Liver (tissue), 9 donors: Measurements from ENCODE around the gene METTL25. TPM values are rescaled to one million over a fixed set of nuclear protein-coding genes. Genes with fewer than 3 reads are reported as not detected.

Experiments used
- DNase-seq: peaks from one replicate; pipeline ENCODE4 v3.0.0-alpha.2; 2017; ENCODE audit warnings: low spot score
- H3K27ac ChIP-seq, 2 donors: one replicate each; pipeline ENCODE4 v1.7.0; 2013; ENCODE audit warnings: inconsistent platforms in 2 of 2, low read length in 2 of 2, control low read depth in 1 of 2, low read depth in 1 of 2, mild to moderate bottlenecking in 1 of 2
- H3K27me3 ChIP-seq, 4 donors: one replicate each; pipeline versions ENCODE4 v1.6.1 to v1.7.0; 2013; ENCODE audit warnings: low read length in 3 of 4, inconsistent platforms in 1 of 4, mild to moderate bottlenecking in 1 of 4, moderate library complexity in 1 of 4; ENCODE audit not compliant: control insufficient read depth in 4 of 4, insufficient read depth in 4 of 4
- H3K36me3 ChIP-seq, 4 donors: one replicate each; pipeline versions ENCODE4 v1.6.1 to v1.7.0; 2013; ENCODE audit warnings: low read length in 3 of 4, mild to moderate bottlenecking in 3 of 4, low read depth in 1 of 4, moderate library complexity in 1 of 4; ENCODE audit not compliant: control insufficient read depth in 4 of 4, insufficient read depth in 3 of 4
- H3K4me1 ChIP-seq, 4 donors: one replicate each; pipeline versions ENCODE4 v1.6.1 to v1.7.0; 2013; ENCODE audit warnings: low read length in 3 of 4, mild to moderate bottlenecking in 3 of 4, moderate library complexity in 1 of 4; ENCODE audit not compliant: control insufficient read depth in 4 of 4, insufficient read depth in 4 of 4
- H3K4me3 ChIP-seq, 3 donors: one replicate each; pipeline versions ENCODE4 v1.6.1 to v1.7.0; 2013; ENCODE audit warnings: low read length in 3 of 3, control low read depth in 1 of 3, low read depth in 1 of 3, mild to moderate bottlenecking in 1 of 3
- H3K9ac ChIP-seq, 2 donors: one replicate each; pipeline ENCODE4 v1.7.0; 2013; ENCODE audit warnings: low read length in 2 of 2, mild to moderate bottlenecking in 2 of 2, moderate library complexity in 2 of 2, control low read depth in 1 of 2, low read depth in 1 of 2
- H3K9me3 ChIP-seq, 4 donors: one replicate each; pipeline versions ENCODE4 v1.6.1 to v1.7.0; 2013; ENCODE audit warnings: low read length in 3 of 4; ENCODE audit not compliant: control insufficient read depth in 4 of 4
- ATF3 ChIP-seq: IDR thresholded peaks from 2 replicates; pipeline ENCODE4 v1.6.1; 2016; ENCODE audit warnings: antibody characterized with exemption
- CTCF ChIP-seq: fragments of 150-350 bp; IDR thresholded peaks from 2 replicates; pipeline ENCODE4 v1.5.1; 2017; ENCODE audit warnings: improper control_type of control experiment, low read depth, low read length; ENCODE audit not compliant: missing input control
- EGR1 ChIP-seq, 2 donors: IDR thresholded peaks; 2 replicates each; pipeline ENCODE4 v1.6.1; 2016 to 2018; ENCODE audit warnings: antibody characterized with exemption in 2 of 2, low read depth in 2 of 2
- FOXA1 ChIP-seq: IDR thresholded peaks from 2 replicates; pipeline ENCODE4 v1.6.1; 2016; ENCODE audit warnings: antibody characterized with exemption
- FOXA2 ChIP-seq: IDR thresholded peaks from 2 replicates; pipeline ENCODE4 v1.6.1; 2016; ENCODE audit warnings: antibody characterized with exemption
- GABPA ChIP-seq, 2 donors: IDR thresholded peaks in 1 of 2; conservative IDR thresholded peaks in 1 of 2; 2 replicates each; pipeline ENCODE4 v1.6.1; 2016; ENCODE audit warnings: antibody characterized with exemption in 2 of 2, mild to moderate bottlenecking in 1 of 2, moderate library complexity in 1 of 2
- HNF4A ChIP-seq, 2 donors: conservative IDR thresholded peaks; 2 replicates each; pipeline ENCODE4 v1.6.1; 2016; ENCODE audit warnings: antibody characterized with exemption in 2 of 2, mild to moderate bottlenecking in 2 of 2
- HNF4G ChIP-seq: IDR thresholded peaks from 2 replicates; pipeline ENCODE4 v1.6.1; 2016; ENCODE audit warnings: antibody characterized with exemption
- JUND ChIP-seq, 2 donors: IDR thresholded peaks; 2 replicates each; pipeline ENCODE4 v1.6.1; 2016; ENCODE audit warnings: antibody characterized with exemption in 2 of 2
- MAX ChIP-seq: IDR thresholded peaks from 2 replicates; pipeline ENCODE4 v1.6.1; 2016; ENCODE audit warnings: antibody characterized with exemption
- NR2F2 ChIP-seq: IDR thresholded peaks from 2 replicates; pipeline ENCODE4 v1.6.1; 2016; ENCODE audit warnings: antibody characterized with exemption
- RAD21 ChIP-seq, 2 donors: IDR thresholded peaks; 2 replicates each; pipeline ENCODE4 v1.6.1; 2016; ENCODE audit warnings: antibody characterized with exemption in 2 of 2, mild to moderate bottlenecking in 2 of 2
- REST ChIP-seq: IDR thresholded peaks from 2 replicates; pipeline ENCODE4 v1.6.1; 2016; ENCODE audit warnings: antibody characterized with exemption, mild to moderate bottlenecking
- RXRA ChIP-seq, 2 donors: IDR thresholded peaks; 2 replicates each; pipeline ENCODE4 v1.6.1; 2017 to 2018; ENCODE audit warnings: antibody characterized with exemption in 2 of 2, mild to moderate bottlenecking in 1 of 2
- SP1 ChIP-seq: IDR thresholded peaks from 2 replicates; pipeline ENCODE4 v1.6.1; 2018; ENCODE audit warnings: antibody characterized with exemption, mild to moderate bottlenecking
- TAF1 ChIP-seq: conservative IDR thresholded peaks from 2 replicates; pipeline ENCODE4 v1.6.1; 2016; ENCODE audit warnings: antibody characterized with exemption, mild to moderate bottlenecking
- YY1 ChIP-seq: IDR thresholded peaks from 2 replicates; pipeline ENCODE4 v1.6.1; 2016; ENCODE audit warnings: antibody characterized with exemption, mild to moderate bottlenecking
- ZBTB33 ChIP-seq: IDR thresholded peaks from 2 replicates; pipeline ENCODE4 v1.6.1; 2016; ENCODE audit warnings: antibody characterized with exemption
- WGBS: extraction: QIAGEN DNeasy Blood & Tissue Kit; methylation state at CpG from one replicate; pipeline ENCODE4 v1.1.7; 2013; 5-methylcytosine and 5-hydroxymethylcytosine counted together
- polyA plus RNA-seq, 2 donors: library from polyadenylated mRNA; stranded (reverse) in 1 of 2; unstranded in 1 of 2; fragments of 200-250 nt in 1 of 2; fragments of >200 nt in 1 of 2; fragmentation: Nextera tagmentation in 1 of 2; extraction: Ambion mirVana in 1 of 2; gene quantifications; one replicate each; pipeline versions ENCODE4 v1.2.1 to v1.2.3, GENCODE V29; 2013 to 2015
- total RNA-seq, 2 donors: library from RNA; depleted of rRNA; stranded (reverse); fragments of >200 nt; gene quantifications; one replicate each; pipeline ENCODE4 v1.2.3, GENCODE V29; 2014
- donor health status: healthy.
- donor health status: healthy.
- donor health status: healthy.
- donor health status: healthy.
- donor health status: healthy.

Gene METTL25
- total and polyA plus RNA-seq, 4 donors, result 1.5 to 13.4 (median 9.6) TPM

GRCh38 chr12:82414926-82415325 lies 56.6 kb downstream of the METTL25 start:
- TF ChIP-seq REST (no peak), HNF4G (no peak), RXRA (IDR thresholded peaks at IDR 0.05) (no peak), MAX (no peak), SP1 (no peak), EGR1 (IDR thresholded peaks at IDR 0.05; ENCODE audit: low read depth in 2 of 2) (no peak), ATF3 (no peak), ZBTB33 (no peak), TAF1 (no peak), JUND (IDR thresholded peaks at IDR 0.05) (no peak), FOXA1 (no peak), HNF4A (conservative IDR thresholded peaks at IDR 0.05) (no peak), FOXA2 (no peak), NR2F2 (no peak), CTCF (no peak), YY1 (no peak), GABPA (IDR thresholded peaks at IDR 0.05 in 1 of 2, conservative IDR thresholded peaks at IDR 0.05 in 1 of 2) (no peak), RAD21 (IDR thresholded peaks at IDR 0.05) (no peak)
- H3K9me3 ChIP-seq, result no peaks in the 10 kb centered on the region
- H3K36me3 ChIP-seq, result peaks cover 0 to 2% (median 0%) of the 10 kb centered on the region in 4 donors
- H3K27ac ChIP-seq, result no peak overlapping the region
- H3K4me3 ChIP-seq, result no peak overlapping the region
- no peak overlapping the region for H3K9ac ChIP-seq
- 94% methylated on average over 1 of the region's 1 CpG for WGBS
- no peaks in the 10 kb centered on the region for H3K4me1 ChIP-seq
- H3K27me3 ChIP-seq, result no peaks in the 10 kb centered on the region
- no peak for DNase-seq

- WGBS, result 95% methylated on average over 3 of the region's 3 CpGs
Observed at GRCh38 chr12:82415402-82415801, 57.1 kb downstream of the METTL25 start.

More at GRCh38 chr12:82415402-82415801, 57.1 kb downstream of the METTL25 start:
- no peak overlapping the region for H3K9ac ChIP-seq
- H3K9me3 ChIP-seq, result no peaks in the 10 kb centered on the region
- H3K27ac ChIP-seq, result no peak overlapping the region
- H3K4me3 ChIP-seq, result no peak overlapping the region
- TF ChIP-seq FOXA1 (no peak), GABPA (IDR thresholded peaks at IDR 0.05 in 1 of 2, conservative IDR thresholded peaks at IDR 0.05 in 1 of 2) (no peak), ATF3 (no peak), MAX (no peak), RAD21 (IDR thresholded peaks at IDR 0.05) (no peak), TAF1 (no peak), JUND (IDR thresholded peaks at IDR 0.05) (no peak)
- no peaks in the 10 kb centered on the region for H3K36me3 ChIP-seq
- no peaks in the 10 kb centered on the region for H3K4me1 ChIP-seq
- no peaks in the 10 kb centered on the region for H3K27me3 ChIP-seq
- DNase-seq, result no peak
